A673 (cell line): ENCODE measurements around the gene UTS2R. TPM values are rescaled to one million over a fixed set of nuclear protein-coding genes. Genes with fewer than 3 reads are reported as not detected.
"Not testable (repeated sequence)": the region's sequence is repeated elsewhere in the genome, so short reads cannot be mapped to it uniquely, and the experiment has no call there.

Source experiments
- BruUV-seq: library from RNA; stranded (reverse); fragments of 400-500 nt; replicated peaks from 2 replicates; lab custom pipeline; 2021; lab: Mats Ljungman, UMichigan
- CTCF ChIA-PET: fragments of 300-600 bp; sonication (Branson Sonifier 250); formaldehyde crosslinking; loops from one replicate; lab custom pipeline; 2022; ENCODE audit warnings: antibody characterized with exemption; lab: Charles Lee
- POLR2A ChIA-PET: fragments of 300-600 bp; sonication (Branson Sonifier 250); formaldehyde crosslinking; loops from one replicate; lab custom pipeline; 2022; ENCODE audit warnings: antibody characterized with exemption; ENCODE audit not compliant: low non-redundant PET; lab: Charles Lee
- DNase-seq: peaks from one replicate; pipeline ENCODE4 v3.0.0-alpha.2; 2015; ENCODE audit warnings: low spot score
- H3K27ac ChIP-seq: fragments of 200-600 bp; sonication (generic); 2 replicates; pipeline ENCODE4 v1.5.1; 2016; ENCODE audit warnings: mixed run types, low read depth, mild to moderate bottlenecking, mixed read lengths, antibody characterized with exemption, low read length; ENCODE audit not compliant: poor library complexity, severe bottlenecking
- H3K27me3 ChIP-seq: fragments of 200-600 bp; sonication (generic); replicated peaks from 2 replicates; pipeline ENCODE4 v1.6.1; 2017; ENCODE audit warnings: mixed run types, low read depth, mild to moderate bottlenecking, mixed read lengths, antibody characterized with exemption, low read length; ENCODE audit not compliant: insufficient read depth, poor library complexity
- H3K36me3 ChIP-seq: fragments of 200-600 bp; sonication (generic); 2 replicates; pipeline ENCODE4 v1.6.1; 2016; ENCODE audit warnings: mixed run types, mild to moderate bottlenecking, mixed read lengths, antibody characterized with exemption, low read length; ENCODE audit not compliant: insufficient read depth, poor library complexity, severe bottlenecking
- H3K4me1 ChIP-seq: fragments of 200-600 bp; sonication (generic); 2 replicates; pipeline ENCODE4 v1.6.1; 2017; ENCODE audit warnings: mixed run types, mild to moderate bottlenecking, mixed read lengths, antibody characterized with exemption, low read length; ENCODE audit not compliant: insufficient read depth, poor library complexity, severe bottlenecking
- H3K4me3 ChIP-seq: fragments of 200-600 bp; sonication (generic); 2 replicates; pipeline ENCODE4 v1.5.1; 2016; ENCODE audit warnings: low read depth, mixed run types, mild to moderate bottlenecking, mixed read lengths, low read length; ENCODE audit not compliant: poor library complexity, severe bottlenecking
- H3K9me3 ChIP-seq: fragments of 200-600 bp; sonication (generic); 2 replicates; pipeline ENCODE4 v1.6.1; 2016; ENCODE audit warnings: mixed run types, low read depth, mild to moderate bottlenecking, mixed read lengths, antibody characterized with exemption, low read length; ENCODE audit not compliant: poor library complexity, severe bottlenecking
- CTCF ChIP-seq: fragments of 300-800, 200-600 bp; sonication (generic); conservative IDR thresholded peaks from 2 replicates; pipeline ENCODE4 v1.5.1; 2017; ENCODE audit warnings: low read depth, mild to moderate bottlenecking, antibody characterized with exemption, low read length, moderate library complexity, mixed read lengths
- EZH2 ChIP-seq: fragments of 200-600 bp; sonication (generic); IDR thresholded peaks from 2 replicates; pipeline ENCODE4 v1.6.1; 2017; ENCODE audit warnings: borderline replicate concordance, low read depth, mild to moderate bottlenecking, mixed read lengths, antibody characterized with exemption, low read length; ENCODE audit not compliant: poor library complexity, severe bottlenecking
- intact Hi-C: fragments of 100-400 bp; cut with micrococcal nuclease; formaldehyde crosslinking; loops from one replicate; pipeline ENCODE4 v1.10.0; 2022; ENCODE audit not compliant: unreplicated experiment
- total RNA-seq: library from RNA; stranded (reverse); gene quantifications from 2 replicates; pipeline ENCODE4 v1.2.3, GENCODE V29; 2021

The UTS2R gene
- total RNA-seq, 1 experiment from 2014 or later = 0.58 TPM

DNA sequence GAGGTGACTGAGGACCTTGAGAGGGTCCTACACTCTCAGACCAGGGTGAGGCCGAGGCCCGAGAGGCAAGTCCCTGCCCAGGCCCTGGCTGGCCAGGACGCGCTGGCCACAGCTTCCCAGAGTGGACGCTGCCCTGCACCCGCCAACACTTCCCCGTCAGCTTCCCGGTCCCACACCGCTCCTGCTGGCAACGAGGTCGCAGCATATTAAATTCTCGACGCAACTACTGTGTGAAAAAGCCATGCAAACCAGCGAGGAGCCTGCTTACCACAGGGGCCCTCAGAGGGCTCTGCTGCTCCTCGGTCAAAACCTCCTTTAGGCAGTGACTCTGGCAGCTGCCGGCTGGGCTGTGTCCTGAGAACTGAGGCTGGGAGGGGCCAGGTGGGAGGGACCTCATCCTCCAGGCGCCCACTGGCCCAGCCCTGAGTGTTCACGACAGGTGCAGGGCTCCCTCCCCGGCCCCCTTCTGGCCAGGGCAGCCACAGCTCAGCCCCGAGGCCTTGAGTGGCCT, 14.7 kb upstream of the UTS2R start:
- no peak for DNase-seq
- Histone ChIP-seq H3K27ac (no peak overlapping the region), H3K4me1 (no peaks in the 10 kb centered on the region), H3K4me3 (no peak overlapping the region), H3K36me3 (no peaks in the 10 kb centered on the region), H3K9me3 (no peaks in the 10 kb centered on the region), H3K27me3 (no peaks in the 10 kb centered on the region)
- intact Hi-C loops = no loop called here
- no TSS peak for BruUV-seq
- CTCF ChIA-PET = no interaction called here
- TF ChIP-seq CTCF (no peak), EZH2 (no peak)
- POLR2A ChIA-PET = no interaction called here

- intact Hi-C loops = no loop called here
- CTCF ChIA-PET = no interaction called here
- Histone ChIP-seq H3K4me3 (no peak overlapping the region), H3K9me3 (no peaks in the 10 kb centered on the region), H3K27me3 (no peaks in the 10 kb centered on the region), H3K4me1 (no peaks in the 10 kb centered on the region), H3K27ac (no peak overlapping the region), H3K36me3 (no peaks in the 10 kb centered on the region)
- BruUV-seq = no TSS peak
- no peak for TF ChIP-seq EZH2
- TF ChIP-seq CTCF = no peak
- POLR2A ChIA-PET = no interaction called here
- DNase-seq = no peak
These were observed 14.2 kb upstream of the UTS2R start for GRCh38 chr17:82357394-82357793.

DNA sequence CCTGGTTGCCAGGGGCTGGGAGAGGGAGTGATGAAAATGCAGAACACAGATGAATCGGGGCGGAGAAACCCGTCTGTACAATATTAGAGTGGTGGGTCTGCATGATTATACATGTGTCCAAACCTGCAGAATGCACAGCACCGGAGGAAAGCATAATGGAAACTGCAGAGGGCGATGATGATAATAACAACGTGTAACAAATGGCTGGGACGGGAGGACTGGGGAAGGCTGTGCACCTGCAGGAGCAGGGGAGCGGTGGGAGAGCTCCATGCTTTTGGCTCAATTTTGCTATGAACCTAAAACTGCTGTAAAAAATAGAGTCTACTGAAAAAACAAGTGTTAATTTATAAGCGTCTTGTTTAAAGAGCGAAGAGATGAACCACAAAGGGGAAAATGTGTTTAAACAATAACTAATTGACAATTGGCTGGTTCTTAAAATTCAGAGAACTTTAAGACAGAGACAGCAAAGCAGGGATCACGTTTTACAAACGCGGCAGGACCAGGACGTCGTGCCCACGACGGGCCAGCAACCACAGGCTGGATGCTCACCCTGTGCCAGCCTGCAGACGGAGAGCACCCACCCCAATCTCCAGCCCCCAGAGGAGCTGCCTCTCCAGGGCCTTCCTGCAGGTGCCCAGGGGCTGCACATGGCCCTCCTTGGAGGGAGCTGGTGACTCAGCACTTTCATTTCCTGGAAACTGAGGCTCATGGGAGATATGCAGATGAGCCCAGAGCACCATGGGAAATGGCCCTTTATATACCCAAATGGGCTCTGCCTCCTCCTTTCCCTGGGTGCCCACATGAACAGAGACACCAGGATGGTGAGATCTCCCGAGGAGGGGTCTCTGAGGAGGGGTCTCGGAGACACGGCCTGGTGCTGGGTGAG, 12.9 kb upstream of the UTS2R start, which contains the start of gene TEX19:
Gene TEX19 (plus strand): TSS at position 783 of the 886 bp plus-strand sequence. CDS start 2,904 bp downstream, outside the sequence.
- H3K4me3 ChIP-seq = no peak within 1 kb of the TSS
- peak; percentile 72 for DNase-seq
- intact Hi-C loops = no loop called here
- TF ChIP-seq CTCF (no peak), EZH2 (no peak)
- BruUV-seq = TSS peak; percentile 89
- peak within 1 kb of the TSS; percentile 29 for H3K27ac ChIP-seq
- H3K27me3 ChIP-seq = no peaks in the 10 kb centered on the region
- ChIA-PET POLR2A (interaction anchor here (0.7 kb wide), 1 partner anchor 221 kb away, joined by 4 read pairs; no protein-coding TSS in a partner anchor), CTCF (no interaction called here)
- no peaks in the 10 kb centered on the region for H3K9me3 ChIP-seq
- no peaks in the 10 kb centered on the region for H3K36me3 ChIP-seq
- no peaks in the 10 kb centered on the region for H3K4me1 ChIP-seq

GRCh38 chr17:82359451-82360074, 12.0 kb upstream of the UTS2R start:
- intact Hi-C loops, H3K4me3 ChIP-seq, H3K27me3 ChIP-seq, H3K27ac ChIP-seq, CTCF ChIA-PET, H3K9me3 ChIP-seq, H3K4me1 ChIP-seq, BruUV-seq, H3K36me3 ChIP-seq, DNase-seq: not testable (repeated sequence)
- POLR2A ChIA-PET = interaction anchor here (0.7 kb wide), 1 partner anchor 220 kb away, joined by 4 read pairs; no protein-coding TSS in a partner anchor
